HL-60 (cell line): ENCODE data around the gene ARRDC5.

Experiments used
- DNase-seq, 2 experiments: peaks; one replicate each; pipeline ENCODE4 v3.0.0-alpha.2; 2010 to 2020; ENCODE audit warnings: low read depth in 1 of 2, low spot score in 1 of 2
- H3K27ac ChIP-seq: fragments of 250-450 bp; sonication (Bioruptor Pico); replicated peaks from 2 replicates; pipeline ENCODE4 v1.5.1; 2020; ENCODE audit warnings: mild to moderate bottlenecking, moderate library complexity
- H3K27me3 ChIP-seq: fragments of 250-450 bp; sonication (Bioruptor Pico); 2 replicates; pipeline ENCODE4 v1.5.1; 2021; ENCODE audit warnings: mild to moderate bottlenecking, moderate library complexity; ENCODE audit not compliant: insufficient read depth, poor library complexity, severe bottlenecking
- H3K4me3 ChIP-seq: replicated peaks from 2 replicates; pipeline ENCODE4 v1.5.1; 2011; ENCODE audit warnings: mild to moderate bottlenecking, control low read depth, low read length; ENCODE audit not compliant: insufficient read depth
- GABPA ChIP-seq: IDR thresholded peaks from 2 replicates; pipeline ENCODE4 v1.6.1; 2012; ENCODE audit warnings: low read depth
- POLR2AphosphoS5 ChIP-seq: IDR thresholded peaks from 2 replicates; pipeline ENCODE4 v1.6.1; 2012; ENCODE audit warnings: low read depth
- SPI1 ChIP-seq: IDR thresholded peaks from 2 replicates; pipeline ENCODE4 v1.6.1; 2012; ENCODE audit warnings: low read depth, mild to moderate bottlenecking, borderline replicate concordance
- TF ChIP-seq, protein P1 (sequence below): IDR thresholded peaks from 2 replicates; pipeline ENCODE4 v1.6.1; 2012; ENCODE audit warnings: low read depth; ENCODE audit not compliant: insufficient replicate concordance
- TF ChIP-seq, protein P2 (sequence below): IDR thresholded peaks from one replicate; pipeline ENCODE4 v1.5.1; 2011; ENCODE audit warnings: low read length, control low read depth, inconsistent platforms; ENCODE audit not compliant: insufficient read depth

Gene ARRDC5

DNA sequence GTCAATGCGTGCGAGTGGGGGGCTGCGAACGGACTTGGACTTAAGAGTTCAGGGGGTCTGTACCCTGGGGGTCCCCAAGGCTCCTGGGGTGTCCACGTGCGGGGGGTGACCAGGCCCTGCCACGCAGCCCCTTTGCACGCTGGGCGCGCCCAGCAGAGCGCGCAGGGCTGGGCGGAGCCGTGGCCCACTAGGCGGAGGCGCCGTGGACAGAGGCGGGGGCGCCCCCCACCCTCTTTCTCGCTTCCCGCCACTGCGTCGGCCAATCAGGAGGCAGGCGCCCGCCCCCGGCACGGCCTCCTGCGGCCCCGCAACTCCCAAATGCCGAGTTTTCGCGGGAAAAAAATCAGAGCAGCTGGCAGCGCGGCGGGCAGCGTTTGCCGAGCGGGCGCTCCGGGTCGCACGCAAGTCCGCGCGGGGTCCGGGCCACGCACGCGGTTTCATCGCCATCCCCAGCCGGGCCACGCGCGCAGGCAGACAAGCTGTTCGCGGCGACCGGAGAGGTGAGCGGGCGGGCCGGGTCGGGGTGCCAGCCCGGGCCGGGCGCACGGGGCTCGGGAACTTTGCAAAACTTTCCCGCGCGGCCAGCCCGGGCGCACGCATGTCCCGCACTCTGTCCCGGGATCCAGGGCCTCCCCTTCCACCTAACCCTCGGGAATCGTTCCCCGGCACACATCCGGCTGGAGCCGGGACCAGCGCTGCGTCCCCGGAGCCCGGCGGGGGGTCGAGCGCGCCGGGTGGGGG is 6.6 kb upstream of the ARRDC5 start, which contains the start of gene UHRF1:
Gene UHRF1, plus strand, starts transcription at position 346 of the 741 bp plus-strand sequence. CDS start 1,385 bp downstream, outside the sequence.
- peak; percentile 74 to 77 for DNase-seq
- Histone ChIP-seq H3K27ac (peak within 1 kb of the TSS; percentile 86), H3K4me3 (peak within 1 kb of the TSS; percentile 72), H3K27me3 (no peaks in the 10 kb centered on the region)
- TF ChIP-seq, protein P1, sequence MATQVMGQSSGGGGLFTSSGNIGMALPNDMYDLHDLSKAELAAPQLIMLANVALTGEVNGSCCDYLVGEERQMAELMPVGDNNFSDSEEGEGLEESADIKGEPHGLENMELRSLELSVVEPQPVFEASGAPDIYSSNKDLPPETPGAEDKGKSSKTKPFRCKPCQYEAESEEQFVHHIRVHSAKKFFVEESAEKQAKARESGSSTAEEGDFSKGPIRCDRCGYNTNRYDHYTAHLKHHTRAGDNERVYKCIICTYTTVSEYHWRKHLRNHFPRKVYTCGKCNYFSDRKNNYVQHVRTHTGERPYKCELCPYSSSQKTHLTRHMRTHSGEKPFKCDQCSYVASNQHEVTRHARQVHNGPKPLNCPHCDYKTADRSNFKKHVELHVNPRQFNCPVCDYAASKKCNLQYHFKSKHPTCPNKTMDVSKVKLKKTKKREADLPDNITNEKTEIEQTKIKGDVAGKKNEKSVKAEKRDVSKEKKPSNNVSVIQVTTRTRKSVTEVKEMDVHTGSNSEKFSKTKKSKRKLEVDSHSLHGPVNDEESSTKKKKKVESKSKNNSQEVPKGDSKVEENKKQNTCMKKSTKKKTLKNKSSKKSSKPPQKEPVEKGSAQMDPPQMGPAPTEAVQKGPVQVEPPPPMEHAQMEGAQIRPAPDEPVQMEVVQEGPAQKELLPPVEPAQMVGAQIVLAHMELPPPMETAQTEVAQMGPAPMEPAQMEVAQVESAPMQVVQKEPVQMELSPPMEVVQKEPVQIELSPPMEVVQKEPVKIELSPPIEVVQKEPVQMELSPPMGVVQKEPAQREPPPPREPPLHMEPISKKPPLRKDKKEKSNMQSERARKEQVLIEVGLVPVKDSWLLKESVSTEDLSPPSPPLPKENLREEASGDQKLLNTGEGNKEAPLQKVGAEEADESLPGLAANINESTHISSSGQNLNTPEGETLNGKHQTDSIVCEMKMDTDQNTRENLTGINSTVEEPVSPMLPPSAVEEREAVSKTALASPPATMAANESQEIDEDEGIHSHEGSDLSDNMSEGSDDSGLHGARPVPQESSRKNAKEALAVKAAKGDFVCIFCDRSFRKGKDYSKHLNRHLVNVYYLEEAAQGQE: peak; percentile 49
- TF ChIP-seq POLR2AphosphoS5: peak; percentile 44; the same call in 1 of the 2 replicates
- TF ChIP-seq, protein P2, sequence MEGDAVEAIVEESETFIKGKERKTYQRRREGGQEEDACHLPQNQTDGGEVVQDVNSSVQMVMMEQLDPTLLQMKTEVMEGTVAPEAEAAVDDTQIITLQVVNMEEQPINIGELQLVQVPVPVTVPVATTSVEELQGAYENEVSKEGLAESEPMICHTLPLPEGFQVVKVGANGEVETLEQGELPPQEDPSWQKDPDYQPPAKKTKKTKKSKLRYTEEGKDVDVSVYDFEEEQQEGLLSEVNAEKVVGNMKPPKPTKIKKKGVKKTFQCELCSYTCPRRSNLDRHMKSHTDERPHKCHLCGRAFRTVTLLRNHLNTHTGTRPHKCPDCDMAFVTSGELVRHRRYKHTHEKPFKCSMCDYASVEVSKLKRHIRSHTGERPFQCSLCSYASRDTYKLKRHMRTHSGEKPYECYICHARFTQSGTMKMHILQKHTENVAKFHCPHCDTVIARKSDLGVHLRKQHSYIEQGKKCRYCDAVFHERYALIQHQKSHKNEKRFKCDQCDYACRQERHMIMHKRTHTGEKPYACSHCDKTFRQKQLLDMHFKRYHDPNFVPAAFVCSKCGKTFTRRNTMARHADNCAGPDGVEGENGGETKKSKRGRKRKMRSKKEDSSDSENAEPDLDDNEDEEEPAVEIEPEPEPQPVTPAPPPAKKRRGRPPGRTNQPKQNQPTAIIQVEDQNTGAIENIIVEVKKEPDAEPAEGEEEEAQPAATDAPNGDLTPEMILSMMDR: no peak

DNA sequence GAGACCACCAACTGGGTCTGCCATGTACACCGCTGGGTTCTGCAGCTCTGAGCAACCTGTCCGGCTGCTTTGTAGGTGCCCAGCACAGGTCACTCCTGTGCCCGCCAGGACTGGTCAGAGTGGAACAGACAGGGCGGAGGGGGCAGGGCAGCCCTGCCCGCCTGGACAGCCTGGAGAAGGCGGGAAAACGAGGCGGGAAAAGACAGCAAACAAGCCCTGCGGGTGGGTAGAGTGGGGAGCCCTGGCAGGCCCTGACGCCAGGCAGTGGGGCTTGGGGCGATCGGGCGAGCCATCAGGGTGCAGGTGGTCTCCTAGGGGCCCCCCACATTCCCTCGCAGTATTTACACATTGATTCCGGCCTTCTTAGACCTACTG is 6.1 kb upstream of the ARRDC5 start:
- Histone ChIP-seq H3K27me3 (no peaks in the 10 kb centered on the region), H3K4me3 (no peak overlapping the region), H3K27ac (peak overlapping the region; percentile 86)
- no peak for DNase-seq
- TF ChIP-seq, protein P2: no peak
- TF ChIP-seq SPI1: no peak
- TF ChIP-seq POLR2AphosphoS5: no peak
- TF ChIP-seq, protein P1: no peak
- TF ChIP-seq GABPA: no peak

DNA sequence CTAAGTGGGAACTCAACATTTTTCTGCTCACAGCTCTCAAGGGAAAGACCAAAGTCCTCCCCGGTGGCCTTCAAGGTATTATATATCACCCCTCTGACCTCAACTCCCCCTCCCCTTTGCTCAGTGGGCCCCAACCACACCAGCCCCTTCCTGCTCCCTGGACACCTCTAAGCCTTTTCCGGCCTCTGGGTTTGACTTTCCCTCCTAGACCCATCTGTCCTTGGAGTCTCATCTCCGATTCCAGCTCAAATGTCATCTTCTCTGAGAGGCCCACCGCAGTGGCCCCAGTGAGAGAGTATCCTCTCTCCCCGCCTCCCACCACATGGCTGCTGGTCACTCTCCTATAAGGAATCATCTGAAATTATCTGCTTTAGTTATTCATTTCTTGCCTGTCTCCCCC is 5.7 kb upstream of the ARRDC5 start:
- H3K27me3 ChIP-seq: no peaks in the 10 kb centered on the region

More for the DNA sequence above, 5.7 kb upstream of the ARRDC5 start:
- TF ChIP-seq, protein P1: no peak
- TF ChIP-seq, protein P2: no peak
- no peak for TF ChIP-seq GABPA
- TF ChIP-seq SPI1: no peak
- Histone ChIP-seq H3K4me3 (no peak overlapping the region), H3K27ac (no peak overlapping the region)
- no peak for DNase-seq
